GM12801 (cell line): ENCODE results near the gene ZNF618.

Experiments
- TF ChIP-seq, protein P1 (sequence below): IDR thresholded peaks from one replicate; pipeline ENCODE4 v1.5.1; 2011; ENCODE audit warnings: control low read depth; ENCODE audit not compliant: insufficient read length; ENCODE audit errors: extremely low read depth

The ZNF618 gene

DNA sequence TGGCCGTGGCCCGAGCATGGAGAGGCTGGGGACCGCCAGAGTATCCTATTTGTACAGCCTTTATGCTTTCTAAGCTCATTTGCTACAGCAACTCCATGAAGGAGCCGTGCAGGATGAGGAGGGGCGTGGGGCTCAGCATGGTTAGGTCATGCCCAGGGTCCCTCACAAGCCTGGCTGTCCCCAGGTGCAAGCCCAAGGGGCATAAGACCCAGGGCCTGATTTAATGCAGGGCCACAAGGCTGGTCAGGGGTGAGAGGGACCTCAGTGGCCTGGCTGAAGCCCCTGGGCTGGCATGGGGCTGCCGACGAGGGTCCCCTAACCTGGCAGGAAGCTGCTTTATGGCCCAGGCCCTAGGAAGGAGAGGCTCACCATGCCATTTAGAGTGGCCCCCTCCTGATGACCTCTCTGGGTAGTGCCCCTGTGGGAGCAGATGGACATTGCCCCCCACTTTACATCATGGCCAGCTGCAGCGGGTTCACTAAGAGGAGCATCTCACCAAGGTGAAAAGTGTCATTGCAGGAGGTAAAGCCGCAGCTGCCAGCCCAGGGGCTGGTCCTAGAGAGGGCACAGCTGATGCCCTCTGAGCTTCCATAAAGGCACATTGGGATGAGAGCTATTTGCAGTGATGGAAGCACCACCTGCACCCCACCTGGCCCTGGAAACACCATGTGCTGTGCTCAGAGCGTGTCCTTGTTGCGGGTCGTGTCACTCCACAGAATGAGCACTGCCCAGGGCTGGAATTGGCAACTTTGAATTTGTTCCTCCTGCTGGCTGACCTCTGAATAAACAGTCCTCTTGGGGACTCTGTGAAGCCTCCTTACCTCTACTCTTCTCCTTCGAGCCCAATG lies 58.9 kb downstream of the ZNF618 start:
- TF ChIP-seq, protein P1, sequence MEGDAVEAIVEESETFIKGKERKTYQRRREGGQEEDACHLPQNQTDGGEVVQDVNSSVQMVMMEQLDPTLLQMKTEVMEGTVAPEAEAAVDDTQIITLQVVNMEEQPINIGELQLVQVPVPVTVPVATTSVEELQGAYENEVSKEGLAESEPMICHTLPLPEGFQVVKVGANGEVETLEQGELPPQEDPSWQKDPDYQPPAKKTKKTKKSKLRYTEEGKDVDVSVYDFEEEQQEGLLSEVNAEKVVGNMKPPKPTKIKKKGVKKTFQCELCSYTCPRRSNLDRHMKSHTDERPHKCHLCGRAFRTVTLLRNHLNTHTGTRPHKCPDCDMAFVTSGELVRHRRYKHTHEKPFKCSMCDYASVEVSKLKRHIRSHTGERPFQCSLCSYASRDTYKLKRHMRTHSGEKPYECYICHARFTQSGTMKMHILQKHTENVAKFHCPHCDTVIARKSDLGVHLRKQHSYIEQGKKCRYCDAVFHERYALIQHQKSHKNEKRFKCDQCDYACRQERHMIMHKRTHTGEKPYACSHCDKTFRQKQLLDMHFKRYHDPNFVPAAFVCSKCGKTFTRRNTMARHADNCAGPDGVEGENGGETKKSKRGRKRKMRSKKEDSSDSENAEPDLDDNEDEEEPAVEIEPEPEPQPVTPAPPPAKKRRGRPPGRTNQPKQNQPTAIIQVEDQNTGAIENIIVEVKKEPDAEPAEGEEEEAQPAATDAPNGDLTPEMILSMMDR: no peak

DNA sequence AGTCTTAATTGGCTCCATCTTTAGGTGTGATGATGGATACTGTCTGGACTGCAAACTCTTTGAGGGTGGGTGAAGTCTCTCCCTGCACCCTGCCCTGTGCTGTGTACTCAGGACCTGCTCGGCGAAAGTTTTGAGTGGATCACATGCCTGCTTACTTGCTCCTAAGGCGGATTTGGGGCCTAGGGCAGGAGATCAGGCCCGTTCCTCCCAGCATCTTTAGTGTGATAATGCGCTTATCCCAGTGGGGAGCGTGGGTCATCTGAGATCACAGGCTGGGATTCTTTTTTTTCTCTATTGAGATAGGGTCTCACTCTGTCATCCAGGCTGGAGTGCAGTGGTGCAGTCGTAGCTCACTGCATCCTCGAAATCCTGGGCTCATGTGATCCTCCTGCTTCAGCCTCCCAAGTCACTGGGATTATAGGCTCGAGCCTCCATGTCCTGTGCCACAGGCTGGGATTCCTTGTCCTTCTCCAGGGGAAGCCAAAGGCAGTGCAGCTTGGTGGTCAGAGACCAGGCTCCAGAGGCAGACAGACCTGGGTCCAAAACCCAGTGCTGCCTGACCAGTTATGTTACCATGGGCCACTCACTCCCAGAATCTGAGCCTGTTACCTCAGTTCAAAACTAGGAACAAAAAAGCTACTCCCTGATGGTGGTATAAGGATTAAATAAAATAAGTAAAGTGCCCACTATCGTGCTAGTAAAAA lies 59.7 kb downstream of the ZNF618 start:
- TF ChIP-seq, protein P1: no peak

DNA sequence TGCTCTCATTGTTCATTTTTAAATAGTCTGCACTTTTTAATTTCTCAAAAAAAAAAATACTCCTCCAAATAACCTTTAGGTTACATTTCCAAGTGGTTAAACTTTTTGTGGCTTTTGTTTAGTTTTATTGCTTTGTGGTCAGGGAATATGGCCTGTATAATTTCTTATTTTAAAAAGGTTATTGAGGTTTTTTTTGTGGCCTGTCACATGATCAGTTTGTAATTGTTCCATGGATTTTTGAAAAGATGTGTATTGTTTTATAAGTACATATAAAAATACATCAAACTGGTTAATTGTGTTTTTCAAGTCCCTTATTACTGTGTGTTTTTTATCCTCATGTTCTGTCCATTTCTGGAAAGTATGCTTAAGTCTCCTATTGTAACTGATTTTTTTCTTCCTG lies 64.0 kb downstream of the ZNF618 start:
- TF ChIP-seq, protein P1: no peak

DNA sequence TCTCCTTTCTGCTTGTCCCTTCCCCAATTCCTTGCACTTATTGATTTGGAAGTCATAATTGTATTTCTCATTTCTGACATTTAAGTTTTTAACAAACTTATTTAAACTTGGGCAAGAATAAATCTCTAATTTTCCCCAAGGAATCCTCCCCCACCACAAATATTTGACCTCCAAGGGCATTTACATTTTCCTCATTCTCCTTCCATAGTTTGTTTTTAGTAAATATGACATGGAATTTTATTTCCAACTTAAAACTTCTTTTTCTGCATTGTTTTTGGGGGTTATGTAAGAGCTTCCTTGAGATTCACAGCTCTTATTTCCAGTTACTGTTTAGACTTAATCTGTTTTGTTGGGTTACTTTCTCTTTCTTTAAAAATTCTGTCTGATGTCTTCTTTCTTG lies 64.9 kb downstream of the ZNF618 start:
- TF ChIP-seq, protein P1: no peak

DNA sequence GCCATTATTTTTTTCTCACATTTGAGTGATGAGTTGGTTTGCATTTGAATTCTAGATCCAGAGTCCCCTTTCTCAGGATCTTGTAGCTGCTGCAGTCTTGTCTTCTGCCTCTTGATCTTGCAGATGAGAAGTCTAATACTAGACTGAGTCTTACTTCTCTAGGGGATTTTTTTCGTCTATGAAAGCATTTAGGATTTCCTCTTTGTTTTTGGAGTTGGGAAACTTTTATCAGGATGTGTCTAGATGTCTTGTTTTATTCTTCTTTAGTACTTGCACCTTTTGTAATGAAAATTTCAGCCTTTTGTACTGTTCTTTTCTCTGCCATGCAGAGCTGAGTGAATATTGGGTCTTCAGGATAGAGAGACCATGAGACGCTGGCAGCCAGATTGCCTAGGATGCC lies 65.4 kb downstream of the ZNF618 start:
- TF ChIP-seq, protein P1: no peak

DNA sequence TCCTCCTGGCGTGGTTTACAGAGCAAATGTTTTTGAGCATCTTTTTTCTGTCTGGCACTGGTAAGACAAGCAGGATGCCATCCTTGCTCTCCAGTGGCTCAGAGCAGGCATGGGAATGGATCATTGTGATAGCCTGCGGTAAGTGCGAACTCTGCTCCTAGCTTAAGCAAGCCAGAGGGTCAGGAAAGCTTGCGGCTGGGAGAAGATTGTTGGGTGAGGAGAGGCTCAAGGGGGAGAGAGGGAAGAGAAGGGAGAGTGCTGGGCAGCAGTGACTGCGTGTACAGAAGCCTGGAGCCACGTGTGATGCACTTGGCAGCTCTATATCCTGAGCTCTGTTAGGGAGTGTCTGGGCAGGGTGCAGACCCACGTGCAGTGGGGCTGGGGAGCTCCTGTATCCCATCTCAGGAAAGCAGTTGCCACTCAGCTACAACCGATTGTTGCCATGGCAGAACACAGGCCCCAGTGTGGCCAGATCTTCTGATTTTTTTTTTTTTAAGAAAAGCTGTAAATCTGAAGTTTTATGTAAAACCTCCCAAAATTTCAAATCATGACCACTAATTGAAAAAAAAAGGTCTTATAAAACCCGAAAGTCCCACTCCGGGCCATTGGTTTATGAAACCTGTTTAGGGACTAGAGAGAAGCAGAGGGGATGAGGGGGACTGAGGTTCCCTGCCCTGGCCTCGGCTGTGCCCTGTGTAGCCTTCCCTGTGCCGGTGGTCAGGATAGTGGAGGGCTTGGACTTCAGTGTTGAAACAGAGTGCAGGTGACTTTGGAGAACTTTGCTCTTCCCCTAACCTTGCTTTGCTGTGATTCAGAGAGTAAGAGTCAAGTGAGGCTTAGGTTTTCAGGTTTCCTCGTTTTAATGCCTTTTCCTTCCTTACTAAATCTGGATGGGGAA lies 67.3 kb downstream of the ZNF618 start:
- TF ChIP-seq, protein P1: no peak

DNA sequence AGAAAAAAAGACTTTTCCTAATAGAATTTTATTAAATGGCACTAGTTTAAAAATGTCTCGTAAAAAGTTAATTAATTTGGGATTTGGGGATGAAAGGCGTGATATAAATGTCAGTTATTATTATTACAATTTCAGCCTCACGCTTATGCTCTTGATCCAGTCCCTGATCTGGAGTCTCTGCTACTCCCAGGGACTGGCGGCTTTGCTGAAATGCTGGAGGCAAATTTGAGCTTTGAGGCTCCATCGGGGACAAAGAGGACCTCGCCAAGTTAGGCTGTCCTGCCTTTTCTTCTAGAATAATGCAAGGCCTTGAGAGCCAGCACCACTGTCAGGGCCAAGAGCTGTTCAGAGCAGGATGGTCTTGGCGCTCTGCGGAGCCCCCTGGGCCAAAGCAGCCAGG lies 69.7 kb downstream of the ZNF618 start:
- TF ChIP-seq, protein P1: no peak
